H1 (cell line): ENCODE measurements around the gene CAMTA1. TPM values are rescaled to one million over a fixed set of nuclear protein-coding genes. Genes with fewer than 3 reads are reported as not detected.

Experiments used
- ATF2 ChIP-seq: IDR thresholded peaks from 2 replicates; pipeline ENCODE4 v1.6.1; 2012; ENCODE audit warnings: low read length, inconsistent platforms
- CHD7 ChIP-seq: fragments of 300-600 bp; sonication (generic); IDR thresholded peaks from 2 replicates; pipeline ENCODE4 v1.7.1; 2012; ENCODE audit warnings: low read length, moderate library complexity, mild to moderate bottlenecking, inconsistent platforms; ENCODE audit not compliant: insufficient replicate concordance
- EGR1 ChIP-seq: IDR thresholded peaks from 2 replicates; pipeline ENCODE4 v1.6.1; 2011; ENCODE audit warnings: low read depth, low read length, borderline replicate concordance
- GABPA ChIP-seq: IDR thresholded peaks from 2 replicates; pipeline ENCODE4 v1.6.1; 2011; ENCODE audit warnings: mild to moderate bottlenecking, low read length, moderate library complexity, borderline replicate concordance; ENCODE audit not compliant: insufficient read depth
- JUN ChIP-seq: IDR thresholded peaks from 2 replicates; pipeline ENCODE4 v1.6.1; 2011; ENCODE audit warnings: low read depth, mild to moderate bottlenecking, improper control_type of control experiment, low read length
- NRF1 ChIP-seq: IDR thresholded peaks from 2 replicates; pipeline ENCODE4 v1.6.1; 2011; ENCODE audit warnings: mild to moderate bottlenecking, low read depth, low read length, improper control_type of control experiment
- RFX5 ChIP-seq: IDR thresholded peaks from 2 replicates; pipeline ENCODE4 v1.6.1; 2011; ENCODE audit warnings: low read depth, low read length, improper control_type of control experiment, borderline replicate concordance
- TAF7 ChIP-seq: optimal IDR thresholded peaks from 2 replicates; pipeline ENCODE3; 2011; ENCODE audit warnings: low read depth, mild to moderate bottlenecking, inconsistent platforms, low read length, moderate library complexity, borderline replicate concordance
- ZNF274 ChIP-seq: IDR thresholded peaks from 2 replicates; pipeline ENCODE4 v1.7.0; 2012; ENCODE audit warnings: low read length, borderline replicate concordance; ENCODE audit errors: extremely low read depth
- polyA plus RNA-seq, 7 experiments: library from polyadenylated mRNA; depleted of rRNA in 3 of 7; stranded (reverse) in 5 of 7; unstranded in 2 of 7; fragments of >200 nt in 5 of 7; fragments of 200-250 nt in 2 of 7; gene quantifications; 1 replicate in 5 of 7; 2 replicates in 1 of 7; 4 replicates in 1 of 7; pipeline versions ENCODE4 v1.2.1 to v1.2.3, GENCODE V29; 2011 to 2013; ENCODE audit warnings: missing spikeins in 2 of 7, mixed read lengths in 2 of 7
- total RNA-seq: library from RNA; stranded (reverse); fragmentation: NEBNext Ultra II Directional; extraction: Animal tissue kit (Norgen Biotek cat#: 25700); gene quantifications from 2 replicates; pipeline ENCODE4 v1.2.1, GENCODE V29; 2021

Gene CAMTA1
- total and polyA plus RNA-seq, 2 of the 8 experiments (the other 6 are each of a cell fraction or from before 2014, with no cell fraction given): 65.0 to 119 TPM

- no peak for TF ChIP-seq CHD7
- no peak for TF ChIP-seq EGR1
- no peak for TF ChIP-seq NRF1
- no peak for TF ChIP-seq ATF2
- TF ChIP-seq ZNF274: no peak
- no peak for TF ChIP-seq JUN
- no peak for TF ChIP-seq GABPA
- no peak for TF ChIP-seq TAF7
- TF ChIP-seq RFX5: no peak
Measured at GRCh38 chr1:7229186-7229585, 443.9 kb downstream of the CAMTA1 start (continued).
